Colonic mucosa (tissue), 4 donors: Measurements from ENCODE around the gene RPL3. TPM values are rescaled to one million over a fixed set of nuclear protein-coding genes. Genes with fewer than 3 reads are reported as not detected.
A peak's percentile ranks its signal among the peaks of the same experiment; 100 is the strongest.
"Not testable (repeated sequence)": the region's sequence is repeated elsewhere in the genome, so short reads cannot be mapped to it uniquely, and the experiment has no call there.

ENCODE experiments used
- DNase-seq: peaks from one replicate; pipeline ENCODE4 v3.0.0-alpha.2; 2020
- H3K27ac ChIP-seq: fragments of 200-600 bp; one replicate; pipeline ENCODE4 v1.8.0; 2021
- H3K27me3 ChIP-seq: fragments of 200-600 bp; one replicate; pipeline ENCODE4 v1.8.0; 2021
- H3K36me3 ChIP-seq: fragments of 200-600 bp; one replicate; pipeline ENCODE4 v1.8.0; 2021
- H3K4me1 ChIP-seq: fragments of 200-600 bp; one replicate; pipeline ENCODE4 v1.8.0; 2021; ENCODE audit warnings: mild to moderate bottlenecking
- H3K4me3 ChIP-seq: fragments of 200-600 bp; one replicate; pipeline ENCODE4 v1.8.0; 2021
- H3K9ac ChIP-seq, 2 donors: one replicate each; pipeline ENCODE4 v1.7.0; 2013; ENCODE audit warnings: control low read depth in 2 of 2, low read depth in 2 of 2, low read length in 2 of 2
- H3K9me3 ChIP-seq: fragments of 200-600 bp; one replicate; pipeline ENCODE4 v1.8.0; 2021
- CTCF ChIP-seq: fragments of 200-600 bp; IDR thresholded peaks from one replicate; pipeline ENCODE4 v1.8.0; 2022; ENCODE audit warnings: antibody characterized with exemption, mild to moderate bottlenecking
- intact Hi-C: fragments of 100-400 bp; cut with DNase I; formaldehyde crosslinking; loops from one replicate; pipeline ENCODE4 v1.14.1; 2022
- total RNA-seq, 2 donors: library from RNA; stranded (reverse); fragmentation: NEBNext Ultra II Directional in 1 of 2; extraction: Animal tissue kit (Norgen Biotek cat#: 25700) in 1 of 2; gene quantifications; one replicate each; pipeline ENCODE4 v1.2.1, GENCODE V29; 2021
- donor health status: healthy.
- donor health status: DM: no; HTN: no; CAD: no.
- donor health status: DM: no; HTN: no; CAD: no.

Gene RPL3
- total RNA-seq, 2 donors from 2014 or later: 1,796 to 1,829 TPM

GRCh38 chr22:39327995-39328754 is 8.8 kb upstream of the RPL3 start:
- intact Hi-C loops: no loop called here
- Histone ChIP-seq H3K9ac (no peak overlapping the region), H3K27ac (no peak overlapping the region), H3K36me3 (no peaks in the 10 kb centered on the region), H3K27me3 (no peaks in the 10 kb centered on the region), H3K4me1 (no peaks in the 10 kb centered on the region), H3K9me3 (no peaks in the 10 kb centered on the region), H3K4me3 (no peak overlapping the region)
- no peak for TF ChIP-seq CTCF
- DNase-seq: no peak

- H3K27me3 ChIP-seq: no peaks in the 10 kb centered on the region
- intact Hi-C loops: no loop called here
Measured at GRCh38 chr22:39325392-39325932, 6.0 kb upstream of the RPL3 start.

GRCh38 chr22:39320616-39321029 is 1.2 kb upstream of the RPL3 start:
- peaks cover 19% of the 10 kb centered on the region for H3K4me1 ChIP-seq
- peak overlapping the region; percentile 83 for H3K4me3 ChIP-seq
- H3K9ac ChIP-seq: peak overlapping the region in 1 of 2 donors; percentile 94
- DNase-seq, H3K9me3 ChIP-seq, intact Hi-C loops, H3K36me3 ChIP-seq, H3K27me3 ChIP-seq: not testable (repeated sequence)
- H3K27ac ChIP-seq: peak overlapping the region; percentile 99

More at GRCh38 chr22:39325392-39325932, 6.0 kb upstream of the RPL3 start:
- no peak overlapping the region for H3K4me3 ChIP-seq
- no peaks in the 10 kb centered on the region for H3K9me3 ChIP-seq
- no peak for TF ChIP-seq CTCF
- H3K36me3 ChIP-seq: no peaks in the 10 kb centered on the region
- H3K9ac ChIP-seq: no peak overlapping the region
- H3K27ac ChIP-seq: no peak overlapping the region
- H3K4me1 ChIP-seq: no peaks in the 10 kb centered on the region
- DNase-seq: no peak

- intact Hi-C loops: loop anchor here (5.0 to 10.0 kb wide), 2 partner anchors 166 to 206 kb away; partner anchors contain the start of genes ATF4 and CBX7
- Histone ChIP-seq H3K4me3 (peak overlapping the region; percentile 83), H3K36me3 (peaks cover 28% of the 10 kb centered on the region), H3K9ac (peak overlapping the region; percentile 81 to 97), H3K27me3 (no peaks in the 10 kb centered on the region), H3K9me3 (no peaks in the 10 kb centered on the region), H3K27ac (peak overlapping the region; percentile 99), H3K4me1 (peaks cover 28% of the 10 kb centered on the region)
- no peak for DNase-seq
- no peak for TF ChIP-seq CTCF
Measured at GRCh38 chr22:39318507-39319283, 728 bp downstream of the RPL3 start.

GRCh38 chr22:39317775-39318506 is 1.5 kb downstream of the RPL3 start:
- Histone ChIP-seq H3K27ac (peak overlapping the region; percentile 99), H3K4me1 (peaks cover 28% of the 10 kb centered on the region), H3K9ac (peak overlapping the region; percentile 81 to 97), H3K36me3 (peaks cover 35% of the 10 kb centered on the region), H3K9me3 (no peaks in the 10 kb centered on the region), H3K4me3 (peak overlapping the region; percentile 83), H3K27me3 (no peaks in the 10 kb centered on the region)
- no peak for TF ChIP-seq CTCF
- no peak for DNase-seq
- intact Hi-C loops: loop anchor here (5.0 to 10.0 kb wide), 2 partner anchors 166 to 207 kb away; partner anchors contain the start of genes ATF4 and CBX7
